ENCODE results near the gene DNAL1.
"Not testable (repeated sequence)": the region's sequence is repeated elsewhere in the genome, so short reads cannot be mapped to it uniquely, and the experiment has no call there.

The DNAL1 gene

GRCh38 chr14:73644531-73645247 is at the start of gene DNAL1:
TSS of gene DNAL1 (plus strand) at chr14:73644986. CDS start at chr14:73645040, 54 bp downstream.
- DNase-seq: peak; percentile 77 to 91

GRCh38 chr14:73599499-73599898 is 45.3 kb upstream of the DNAL1 start:
- no peak for DNase-seq

GRCh38 chr14:73602994-73603393 is 41.8 kb upstream of the DNAL1 start:
- DNase-seq: no peak

GRCh38 chr14:73606271-73606670 is 38.5 kb upstream of the DNAL1 start:
- DNase-seq: no peak

- DNase-seq: no peak
These were observed 37.5 kb upstream of the DNAL1 start for GRCh38 chr14:73607241-73607640.

GRCh38 chr14:73610687-73611086 is 34.1 kb upstream of the DNAL1 start:
- no peak for DNase-seq

GRCh38 chr14:73612339-73613045 is 32.3 kb upstream of the DNAL1 start, which contains the start of gene ACOT6:
TSS of gene ACOT6 (plus strand) at chr14:73612517. CDS start at chr14:73612572, 55 bp downstream.
- DNase-seq: peak; percentile 52 to 75

GRCh38 chr14:73613046-73613383 is 31.8 kb upstream of the DNAL1 start:
- no peak for DNase-seq

- DNase-seq: no peak
These were observed 31.3 kb upstream of the DNAL1 start for GRCh38 chr14:73613419-73613963.

- no peak for DNase-seq
These were observed 28.0 kb upstream of the DNAL1 start for GRCh38 chr14:73616831-73617230.

GRCh38 chr14:73619524-73619923 is 25.3 kb upstream of the DNAL1 start:
- no peak for DNase-seq

- DNase-seq: no peak
These were observed 24.5 kb upstream of the DNAL1 start for GRCh38 chr14:73620268-73620667.

GRCh38 chr14:73623504-73624054 is 21.2 kb upstream of the DNAL1 start:
- no peak for DNase-seq

- no peak for DNase-seq
These were observed 19.1 kb upstream of the DNAL1 start for GRCh38 chr14:73625706-73626105.

- DNase-seq: no peak
These were observed 17.6 kb upstream of the DNAL1 start for GRCh38 chr14:73627151-73627558.

GRCh38 chr14:73630009-73630780 is 14.6 kb upstream of the DNAL1 start:
- no peak for DNase-seq

GRCh38 chr14:73633116-73634010 is 11.4 kb upstream of the DNAL1 start:
- peak in 1 of 2 experiments; percentile 52 for DNase-seq

- DNase-seq: no peak
These were observed 10.6 kb upstream of the DNAL1 start for GRCh38 chr14:73634011-73634833.

GRCh38 chr14:73636355-73636754 is 8.4 kb upstream of the DNAL1 start:
- not testable (repeated sequence) for DNase-seq

- no peak for DNase-seq
These were observed 7.0 kb upstream of the DNAL1 start for GRCh38 chr14:73637830-73638229.

- no peak for DNase-seq
These were observed 3.9 kb upstream of the DNAL1 start for GRCh38 chr14:73640796-73641365.

Measured in SW 1271 (cell line).